Effector memory CD8-positive, alpha-beta T cell (primary cell): ENCODE data around the gene DGCR2.
"Not testable (repeated sequence)": the region's sequence is repeated elsewhere in the genome, so short reads cannot be mapped to it uniquely, and the experiment has no call there.

Experiments
- ATAC-seq: fragments of 150-1000 bp; cut with Tn5 transposase; replicated peaks from 2 replicates; pipeline ENCODE4 v1.10.0; 2021; ENCODE audit warnings: mild to moderate bottlenecking, moderate library complexity
- DNase-seq, 3 experiments: peaks; one replicate each; pipeline ENCODE4 v3.0.0; 2021
- H3K27ac Mint-ChIP-seq, 2 donors: one replicate each; pipeline ENCODE4 v1.8.0; 2022; ENCODE audit warnings: mild to moderate bottlenecking in 2 of 2, mixed read lengths in 2 of 2, moderate library complexity in 2 of 2
- H3K27me3 Mint-ChIP-seq, 2 donors: one replicate each; pipeline ENCODE4 v1.8.0; 2022; ENCODE audit warnings: mixed read lengths in 2 of 2
- H3K36me3 Mint-ChIP-seq: one replicate; pipeline ENCODE4 v1.8.0; 2022; ENCODE audit warnings: mild to moderate bottlenecking, moderate library complexity, mixed read lengths; ENCODE audit not compliant: insufficient read depth
- H3K4me1 Mint-ChIP-seq, 2 donors: one replicate each; pipeline ENCODE4 v1.8.0; 2022; ENCODE audit warnings: low read depth in 2 of 2, mixed read lengths in 2 of 2
- H3K4me3 Mint-ChIP-seq, 2 donors: one replicate each; pipeline ENCODE4 v1.8.0; 2022; ENCODE audit warnings: mild to moderate bottlenecking in 2 of 2, mixed read lengths in 2 of 2, moderate library complexity in 2 of 2
- H3K9me3 Mint-ChIP-seq, 2 donors: one replicate each; pipeline ENCODE4 v1.8.0; 2022; ENCODE audit warnings: mixed read lengths in 2 of 2

DGCR2 gene

DNA sequence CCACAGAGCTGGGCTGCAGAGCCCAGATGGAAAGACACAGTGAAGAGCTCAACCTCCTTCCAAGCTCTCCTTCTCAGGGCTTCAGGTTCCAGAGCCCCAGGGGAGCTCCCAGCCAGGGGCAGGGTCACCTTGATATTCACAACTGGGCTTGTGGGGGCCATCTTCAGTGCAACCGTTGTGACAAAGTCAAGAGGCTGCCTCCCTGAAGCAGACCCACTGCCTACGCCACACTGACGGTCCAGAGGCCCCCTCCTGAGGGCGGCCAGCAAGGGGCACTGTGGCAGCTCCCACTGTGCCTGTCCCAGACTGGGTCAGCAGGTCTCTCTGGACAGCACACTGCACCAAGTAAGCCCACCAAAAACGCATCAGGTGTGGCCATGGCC is 84.1 kb downstream of the DGCR2 start:
- DNase-seq (no peak), ATAC-seq (no peak)
- H3K36me3 Mint-ChIP-seq, result peaks cover 16% of the 10 kb centered on the region
- H3K4me1 Mint-ChIP-seq, result peaks cover 8 to 16% of the 10 kb centered on the region in 2 donors
- H3K9me3 Mint-ChIP-seq, result no peaks in the 10 kb centered on the region
- H3K27ac Mint-ChIP-seq, result no peak overlapping the region
- H3K27me3 Mint-ChIP-seq, result no peaks in the 10 kb centered on the region
- no peak overlapping the region for H3K4me3 Mint-ChIP-seq

- H3K4me1 Mint-ChIP-seq, result peaks cover 8 to 19% of the 10 kb centered on the region in 2 donors
- DNase-seq (no peak), ATAC-seq (no peak)
- peaks cover 19% of the 10 kb centered on the region for H3K36me3 Mint-ChIP-seq
- no peaks in the 10 kb centered on the region for H3K9me3 Mint-ChIP-seq
- no peak overlapping the region for H3K4me3 Mint-ChIP-seq
- H3K27me3 Mint-ChIP-seq, result no peaks in the 10 kb centered on the region
- no peak overlapping the region for H3K27ac Mint-ChIP-seq
Observed at GRCh38 chr22:19037282-19038163, 84.7 kb downstream of the DGCR2 start.

- Mint-ChIP-seq H3K27ac (peak overlapping the region in 1 of 2 donors; percentile 53), H3K36me3 (peaks cover 16% of the 10 kb centered on the region), H3K9me3 (no peaks in the 10 kb centered on the region), H3K27me3 (no peaks in the 10 kb centered on the region), H3K4me1 (peaks cover 8 to 19% of the 10 kb centered on the region in 2 donors), H3K4me3 (no peak overlapping the region)
- DNase-seq (no peak), ATAC-seq (no peak)
Observed at GRCh38 chr22:19036523-19037273, 85.5 kb downstream of the DGCR2 start.

GRCh38 chr22:19036229-19036522 is 86.0 kb downstream of the DGCR2 start:
- Mint-ChIP-seq H3K36me3 (peaks cover 10% of the 10 kb centered on the region), H3K4me3 (no peak overlapping the region), H3K9me3 (no peaks in the 10 kb centered on the region), H3K27ac (peak overlapping the region in 1 of 2 donors; percentile 53), H3K27me3 (no peaks in the 10 kb centered on the region), H3K4me1 (peaks cover 8 to 19% of the 10 kb centered on the region in 2 donors)
- no peak for DNase-seq
- no peak for ATAC-seq

- H3K4me1 Mint-ChIP-seq, result peaks cover 8 to 19% of the 10 kb centered on the region in 2 donors
- H3K9me3 Mint-ChIP-seq, result no peaks in the 10 kb centered on the region
- H3K27me3 Mint-ChIP-seq, result no peaks in the 10 kb centered on the region
- H3K27ac Mint-ChIP-seq, result peak overlapping the region in 1 of 2 donors; percentile 53
- H3K4me3 Mint-ChIP-seq, result no peak overlapping the region
- no peak for ATAC-seq
- no peak for DNase-seq
- peaks cover 10% of the 10 kb centered on the region for H3K36me3 Mint-ChIP-seq
Observed at GRCh38 chr22:19035474-19036228, 86.6 kb downstream of the DGCR2 start.

DNA sequence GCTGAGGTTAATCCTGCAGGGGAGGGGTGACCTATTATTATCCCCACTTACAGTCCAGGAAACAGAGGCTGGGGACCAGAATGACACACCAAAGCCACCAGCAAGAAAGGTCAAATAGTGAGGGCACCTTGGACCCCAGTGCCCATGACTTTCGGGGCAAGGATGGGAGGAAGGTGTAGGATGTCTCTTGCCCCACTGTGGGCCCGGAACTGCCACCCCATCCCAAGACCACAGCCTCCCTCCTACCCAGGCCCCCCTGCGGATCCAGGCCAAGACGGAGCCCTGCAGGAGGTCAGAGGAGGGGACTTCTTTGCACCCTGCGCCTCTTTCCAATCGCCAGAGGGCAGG is 87.1 kb downstream of the DGCR2 start:
- DNase-seq, H3K9me3 Mint-ChIP-seq, H3K4me3 Mint-ChIP-seq, H3K27ac Mint-ChIP-seq, ATAC-seq, H3K27me3 Mint-ChIP-seq: not testable (repeated sequence)
- Mint-ChIP-seq H3K4me1 (peaks cover 8 to 19% of the 10 kb centered on the region in 2 donors), H3K36me3 (peaks cover 11% of the 10 kb centered on the region)

- ATAC-seq, H3K4me3 Mint-ChIP-seq, H3K27ac Mint-ChIP-seq, H3K9me3 Mint-ChIP-seq, DNase-seq, H3K27me3 Mint-ChIP-seq: not testable (repeated sequence)
- peaks cover 11% of the 10 kb centered on the region for H3K36me3 Mint-ChIP-seq
- H3K4me1 Mint-ChIP-seq, result peaks cover 8 to 19% of the 10 kb centered on the region in 2 donors
Observed at GRCh38 chr22:19034724-19035120, 87.5 kb downstream of the DGCR2 start.

DNA sequence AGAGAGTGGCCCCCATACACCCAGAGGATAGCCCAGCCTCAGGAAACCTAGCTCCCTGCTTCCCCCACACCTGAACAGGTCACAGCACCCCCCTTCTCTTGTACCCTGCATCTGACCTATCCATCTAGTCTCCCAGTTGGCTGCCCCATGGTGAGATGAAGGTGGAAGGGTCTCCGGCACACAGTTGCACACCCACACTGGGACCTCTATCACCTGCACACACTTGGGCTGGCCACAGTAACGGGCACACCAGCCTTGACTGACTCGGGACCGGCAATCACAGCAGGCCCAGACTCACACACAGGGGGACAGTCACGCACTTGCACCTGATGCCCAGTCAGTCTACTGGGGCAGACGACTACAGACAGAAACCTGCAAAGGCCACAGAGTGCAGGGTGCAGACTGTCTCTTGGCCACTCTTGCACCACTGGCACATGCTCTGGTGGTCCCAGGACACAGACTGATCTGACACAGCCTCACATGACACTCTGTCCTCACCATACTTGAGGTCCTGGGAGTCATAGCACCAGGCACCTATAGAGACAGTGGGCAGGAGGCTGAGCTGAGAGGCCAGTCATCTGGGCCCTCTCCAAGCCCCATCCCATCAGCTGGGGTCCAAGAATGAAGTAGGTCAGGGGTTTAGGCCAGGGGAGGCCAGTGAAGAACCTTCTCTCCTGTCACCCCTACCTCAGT is 88.0 kb downstream of the DGCR2 start:
- H3K27ac Mint-ChIP-seq, DNase-seq, H3K27me3 Mint-ChIP-seq, H3K9me3 Mint-ChIP-seq, H3K4me3 Mint-ChIP-seq, ATAC-seq: not testable (repeated sequence)
- H3K36me3 Mint-ChIP-seq, result peaks cover 11% of the 10 kb centered on the region
- H3K4me1 Mint-ChIP-seq, result peaks cover 8 to 19% of the 10 kb centered on the region in 2 donors

DNA sequence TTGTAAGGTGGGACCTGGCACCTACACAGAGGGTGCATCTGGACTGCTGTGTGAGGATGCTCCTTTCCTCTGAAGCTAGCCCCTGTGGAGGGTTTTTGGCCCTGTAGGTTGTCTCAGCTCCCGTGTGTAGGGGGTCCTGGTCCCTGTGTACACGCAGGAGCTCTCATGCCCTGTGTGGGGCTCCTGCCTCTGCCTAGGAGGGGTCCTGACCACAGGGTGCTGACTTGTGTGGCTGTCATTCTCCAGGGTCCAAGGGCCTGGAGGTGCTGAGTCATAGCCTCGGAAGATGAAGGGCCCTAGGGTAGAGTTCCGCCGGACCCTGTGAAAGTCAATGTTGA is 88.7 kb downstream of the DGCR2 start:
- H3K27me3 Mint-ChIP-seq, H3K4me3 Mint-ChIP-seq, DNase-seq, H3K9me3 Mint-ChIP-seq, H3K27ac Mint-ChIP-seq, ATAC-seq: not testable (repeated sequence)
- Mint-ChIP-seq H3K4me1 (peaks cover 8 to 22% of the 10 kb centered on the region in 2 donors), H3K36me3 (peaks cover 11% of the 10 kb centered on the region)

- Mint-ChIP-seq H3K27me3 (peaks cover 6 to 12% of the 10 kb centered on the region in 2 donors), H3K27ac (peak overlapping the region in 1 of 2 donors; percentile 20), H3K4me1 (peaks cover 8 to 22% of the 10 kb centered on the region in 2 donors), H3K36me3 (peaks cover 11% of the 10 kb centered on the region)
- not testable (repeated sequence) for ATAC-seq, H3K4me3 Mint-ChIP-seq, H3K9me3 Mint-ChIP-seq, DNase-seq
Observed at GRCh38 chr22:19032898-19033567, 89.2 kb downstream of the DGCR2 start.

- H3K27ac Mint-ChIP-seq, ATAC-seq, H3K4me3 Mint-ChIP-seq, DNase-seq, H3K36me3 Mint-ChIP-seq, H3K9me3 Mint-ChIP-seq: not testable (repeated sequence)
- Mint-ChIP-seq H3K27me3 (peaks cover 7 to 20% of the 10 kb centered on the region in 2 donors), H3K4me1 (peaks cover under 1 to 22% of the 10 kb centered on the region in 2 donors)
Observed at GRCh38 chr22:19032156-19032785, 89.9 kb downstream of the DGCR2 start.

- peaks cover 13 to 28% of the 10 kb centered on the region in 2 donors for H3K27me3 Mint-ChIP-seq
- H3K27ac Mint-ChIP-seq, H3K4me3 Mint-ChIP-seq, DNase-seq, H3K36me3 Mint-ChIP-seq, H3K9me3 Mint-ChIP-seq, ATAC-seq: not testable (repeated sequence)
- peaks cover 0 to 15% of the 10 kb centered on the region in 2 donors for H3K4me1 Mint-ChIP-seq
Observed at GRCh38 chr22:19030889-19031252, 91.3 kb downstream of the DGCR2 start.
